Medulla oblongata (tissue), 1 donor: ENCODE results near the gene CENPX.

Experiments used
- DNase-seq: peaks from one replicate; pipeline ENCODE4 v3.0.0-alpha.2; 2015; ENCODE audit errors: extremely low spot score

CENPX gene

DNA sequence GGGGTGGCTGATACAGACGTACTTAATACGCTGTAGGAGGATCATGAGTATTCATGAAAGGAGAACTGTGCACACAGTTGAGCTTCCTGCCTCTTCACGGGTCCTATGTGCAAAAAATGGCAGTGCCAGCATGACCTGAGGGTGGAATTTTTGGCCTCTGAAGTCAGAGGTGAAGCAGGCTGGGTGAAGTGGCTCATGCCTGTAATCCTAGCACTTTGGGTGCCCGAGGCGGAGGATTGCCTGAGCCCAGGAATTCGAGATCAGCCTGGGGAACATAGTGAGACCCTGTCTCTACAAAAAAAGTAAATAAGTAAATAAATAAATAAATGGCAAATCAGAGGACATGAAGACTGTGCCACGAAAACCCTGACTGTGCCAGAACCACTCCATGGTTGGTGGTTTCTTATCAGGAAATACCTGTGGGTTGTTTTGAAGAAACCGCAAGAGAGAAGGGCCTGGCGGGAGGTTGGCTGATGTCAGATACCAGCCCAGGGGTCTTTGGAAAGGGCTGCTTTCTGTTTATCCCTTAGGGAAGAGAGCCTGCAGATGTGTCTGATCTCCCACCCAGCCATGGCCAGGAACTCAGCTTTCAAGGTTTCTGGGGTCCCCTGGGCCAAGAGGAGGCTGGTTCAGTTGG is 41.9 kb downstream of the CENPX start:
- DNase-seq = no peak

- no peak for DNase-seq
These were observed 42.6 kb downstream of the CENPX start for GRCh38 chr17:81980122-81980521.

- no peak for DNase-seq
These were observed 44.0 kb downstream of the CENPX start for GRCh38 chr17:81978524-81979298.

DNA sequence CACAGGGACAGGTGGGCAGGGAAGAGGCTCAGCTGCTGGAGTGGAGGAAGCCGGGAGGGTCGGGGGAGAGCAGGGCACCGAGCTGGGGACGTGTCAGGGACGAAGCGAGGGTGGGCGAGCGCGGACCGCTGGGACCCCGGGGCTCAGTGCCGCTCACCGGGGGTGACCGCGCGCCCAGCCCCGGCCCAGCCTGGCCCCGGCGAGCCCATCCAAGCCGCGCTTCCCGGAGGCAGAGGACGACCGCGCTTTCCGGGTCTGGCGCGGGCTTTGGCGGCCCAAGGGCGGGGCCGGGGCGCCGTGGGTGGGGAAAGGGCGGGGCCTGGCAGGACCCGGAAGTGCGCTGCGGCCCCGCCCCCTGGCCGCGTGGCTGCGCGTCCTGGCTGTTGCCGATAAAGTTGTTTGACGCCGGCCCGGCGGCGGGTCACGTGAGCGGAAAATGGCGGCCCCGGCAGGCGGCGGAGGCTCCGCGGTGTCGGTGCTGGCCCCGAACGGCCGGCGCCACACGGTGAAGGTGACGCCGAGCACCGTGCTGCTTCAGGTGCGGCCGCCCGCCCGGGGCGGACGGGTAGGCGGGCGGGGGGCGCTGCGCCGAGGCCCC is 45.4 kb downstream of the CENPX start, which contains the start of gene ASPSCR1:
TSS of gene ASPSCR1 (plus strand) at position 419 of the 598 bp plus-strand sequence. CDS start at position 437, 18 bp downstream.
- peak; percentile 90 for DNase-seq

DNA sequence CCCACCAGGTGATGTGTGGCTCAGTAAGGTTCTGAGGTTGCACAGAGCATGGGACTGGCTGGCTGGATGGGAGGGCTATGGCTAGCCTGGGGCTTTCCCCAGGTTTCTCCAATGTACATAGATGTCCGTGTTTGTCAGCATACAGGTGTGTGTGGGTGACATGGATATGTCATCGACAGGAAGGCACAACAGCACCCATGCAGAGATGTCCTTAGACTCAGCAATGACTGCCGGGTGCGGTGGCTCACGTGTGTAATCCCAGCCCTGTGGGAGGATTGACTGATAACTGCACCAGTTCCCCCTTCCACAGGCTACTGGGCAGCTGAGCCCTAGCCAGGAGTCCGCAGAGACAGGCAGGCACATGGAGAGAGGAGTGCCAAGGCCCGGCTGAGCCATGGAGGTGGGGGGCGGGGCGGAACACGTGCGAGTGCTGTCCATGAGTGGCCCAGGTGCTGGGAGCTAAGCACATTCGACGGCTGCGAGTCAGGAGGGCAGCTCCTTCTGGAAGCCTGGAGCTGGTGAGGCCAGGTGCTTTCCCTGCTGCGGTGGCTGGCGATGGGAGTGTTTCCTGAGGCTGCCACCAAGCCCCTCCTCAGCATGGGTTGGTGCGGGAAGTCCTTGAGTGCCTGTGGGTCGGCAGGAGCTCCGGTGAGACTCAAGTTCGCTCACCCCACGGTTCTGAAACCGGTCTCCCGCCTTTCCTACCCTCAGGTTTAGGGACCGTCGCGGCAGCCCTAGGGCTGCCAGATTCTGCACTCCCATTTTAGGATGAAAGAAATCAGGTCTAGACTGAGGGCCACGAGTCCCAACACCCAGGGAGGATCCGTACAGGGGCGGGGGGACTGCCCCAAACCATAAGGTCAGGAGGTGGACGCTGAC is 46.1 kb downstream of the CENPX start:
- DNase-seq = peak; percentile 11

DNA sequence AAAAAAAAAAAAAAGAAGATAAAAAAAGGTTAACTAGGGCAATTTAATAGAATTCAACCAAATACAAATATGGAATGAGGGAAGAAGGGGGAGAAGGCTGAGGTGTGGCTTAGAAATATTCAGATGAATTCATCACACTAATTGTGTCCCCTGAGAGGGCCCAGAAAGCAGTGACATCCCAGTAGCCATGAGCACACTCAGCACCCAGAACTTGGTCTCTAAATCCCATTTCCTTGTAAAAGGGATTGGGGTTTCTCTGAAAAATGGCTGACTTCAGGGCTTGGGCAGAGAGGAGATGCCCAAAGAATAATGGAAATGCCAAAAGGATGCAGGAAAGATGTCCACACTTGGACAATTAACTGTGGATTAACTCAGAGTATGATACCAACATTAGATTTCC is 49.2 kb downstream of the CENPX start:
- DNase-seq = no peak

GRCh38 chr17:81968850-81969812 is 53.5 kb downstream of the CENPX start:
- DNase-seq = no peak
